C4-2B (cell line): Measurements from ENCODE around the gene RPL26.

Source experiments
- H3K27ac ChIP-seq: fragments of 450-650 bp; 2 replicates; pipeline ENCODE4 v1.5.1; 2017
- ZFX ChIP-seq: fragments of 450-650 bp; IDR thresholded peaks from 2 replicates; pipeline ENCODE4 v1.6.1; 2017
- TF ChIP-seq, protein P1 (sequence below): fragments of 450-650 bp; conservative IDR thresholded peaks from 2 replicates; pipeline ENCODE4 v1.5.1; 2017; ENCODE audit warnings: mild to moderate bottlenecking

RPL26 gene

DNA sequence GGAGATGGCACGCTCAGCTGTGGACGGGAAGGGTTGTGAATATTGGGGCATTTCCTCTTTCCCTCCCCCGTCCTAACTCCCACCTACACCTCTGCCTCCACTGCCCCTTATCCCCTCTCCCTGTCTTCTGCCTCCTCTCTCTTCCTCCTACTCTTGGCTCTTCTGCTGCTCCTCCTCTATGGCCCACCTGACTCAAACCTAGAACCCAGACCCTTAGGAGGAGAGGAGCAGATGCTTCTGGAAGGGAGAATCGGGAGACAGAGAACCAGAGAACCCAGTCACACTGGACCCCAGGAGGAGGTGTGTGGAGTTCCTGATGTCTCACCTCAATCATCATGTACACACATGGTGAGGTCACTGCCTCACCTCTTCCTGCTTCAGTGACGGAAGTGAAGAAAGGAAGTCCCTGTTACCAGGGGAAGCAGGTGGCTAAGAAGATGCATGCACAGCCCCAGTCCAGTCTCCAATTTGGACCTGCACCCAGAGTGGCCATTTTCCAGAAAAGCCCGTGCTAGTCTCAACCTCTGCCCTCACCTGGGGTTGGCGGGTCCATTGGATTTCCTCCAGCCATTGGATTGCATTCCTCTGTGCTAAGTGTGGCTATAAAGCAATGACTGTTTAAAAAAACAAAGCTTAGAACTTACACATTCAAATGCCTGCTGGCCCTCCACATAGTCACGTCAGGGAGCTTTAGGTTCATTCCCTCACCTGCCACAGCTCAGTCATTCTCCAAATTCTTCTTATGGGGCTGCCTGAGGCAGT, 10.7 kb upstream of the RPL26 start:
- no peak overlapping the region for H3K27ac ChIP-seq

DNA sequence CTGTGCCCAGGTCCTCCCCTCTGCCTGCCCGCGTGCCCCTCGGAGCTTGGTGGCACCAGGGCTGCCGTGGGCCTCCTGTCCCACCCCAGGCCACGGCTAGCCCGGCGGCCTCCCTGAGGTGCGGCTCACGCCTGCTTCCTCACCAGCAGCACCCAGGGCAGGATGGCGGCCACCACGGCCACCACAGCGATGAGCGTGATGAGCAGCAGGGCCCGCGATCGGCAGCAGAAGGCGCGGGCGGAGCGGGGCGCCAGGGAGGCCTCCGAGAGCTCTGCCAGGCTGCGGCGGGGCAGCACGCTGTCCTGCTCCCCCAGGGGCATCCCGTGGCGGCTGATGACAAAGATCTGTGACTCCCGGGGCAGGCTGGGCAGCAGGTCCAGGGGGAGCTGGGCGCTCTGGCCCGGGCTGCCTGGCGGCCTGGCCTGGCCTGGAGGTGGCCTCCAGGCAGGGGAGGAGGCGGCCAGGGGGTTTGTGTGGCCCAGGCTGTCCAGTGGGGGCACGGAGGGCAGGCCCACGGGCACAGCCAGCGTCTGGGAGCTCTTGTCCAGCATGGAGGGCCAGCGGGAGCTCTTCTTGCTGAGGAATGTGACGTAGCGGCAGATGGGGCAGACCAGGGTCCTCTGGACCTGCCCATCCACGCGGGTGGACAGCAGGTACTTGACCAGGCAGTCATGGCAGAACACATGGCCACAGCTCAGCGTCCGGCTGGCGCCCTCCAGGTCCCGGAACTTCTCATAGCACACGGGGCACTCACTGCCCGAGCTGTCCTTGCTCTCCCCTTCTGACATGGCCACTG, 9.9 kb upstream of the RPL26 start:
- no peak overlapping the region for H3K27ac ChIP-seq
- TF ChIP-seq ZFX: no peak
- TF ChIP-seq, protein P1, sequence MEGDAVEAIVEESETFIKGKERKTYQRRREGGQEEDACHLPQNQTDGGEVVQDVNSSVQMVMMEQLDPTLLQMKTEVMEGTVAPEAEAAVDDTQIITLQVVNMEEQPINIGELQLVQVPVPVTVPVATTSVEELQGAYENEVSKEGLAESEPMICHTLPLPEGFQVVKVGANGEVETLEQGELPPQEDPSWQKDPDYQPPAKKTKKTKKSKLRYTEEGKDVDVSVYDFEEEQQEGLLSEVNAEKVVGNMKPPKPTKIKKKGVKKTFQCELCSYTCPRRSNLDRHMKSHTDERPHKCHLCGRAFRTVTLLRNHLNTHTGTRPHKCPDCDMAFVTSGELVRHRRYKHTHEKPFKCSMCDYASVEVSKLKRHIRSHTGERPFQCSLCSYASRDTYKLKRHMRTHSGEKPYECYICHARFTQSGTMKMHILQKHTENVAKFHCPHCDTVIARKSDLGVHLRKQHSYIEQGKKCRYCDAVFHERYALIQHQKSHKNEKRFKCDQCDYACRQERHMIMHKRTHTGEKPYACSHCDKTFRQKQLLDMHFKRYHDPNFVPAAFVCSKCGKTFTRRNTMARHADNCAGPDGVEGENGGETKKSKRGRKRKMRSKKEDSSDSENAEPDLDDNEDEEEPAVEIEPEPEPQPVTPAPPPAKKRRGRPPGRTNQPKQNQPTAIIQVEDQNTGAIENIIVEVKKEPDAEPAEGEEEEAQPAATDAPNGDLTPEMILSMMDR: no peak

More for the DNA sequence above, 10.7 kb upstream of the RPL26 start:
- TF ChIP-seq, protein P1: no peak
- TF ChIP-seq ZFX: no peak

DNA sequence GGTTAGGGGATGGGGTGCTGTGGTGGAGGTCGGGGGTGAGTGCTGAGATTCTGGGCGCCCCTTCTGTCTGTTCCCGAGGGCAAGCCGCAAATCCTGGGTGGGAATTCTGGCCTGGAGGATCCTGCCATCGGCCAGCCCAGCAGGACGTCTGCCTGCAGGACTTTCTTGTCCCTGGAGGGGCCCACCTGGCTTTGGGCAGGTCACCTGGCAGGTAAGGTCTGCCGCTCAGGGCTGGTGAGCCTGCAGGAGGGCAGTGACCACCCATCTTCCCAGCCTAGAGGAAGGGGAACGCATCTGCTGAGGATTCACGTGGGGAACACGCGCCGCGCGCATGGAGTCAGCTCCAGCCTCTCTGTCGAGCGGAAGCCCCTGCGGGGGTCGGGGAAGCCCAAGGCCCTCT, 9.3 kb upstream of the RPL26 start:
- TF ChIP-seq ZFX: no peak
- TF ChIP-seq, protein P1: no peak
- no peak overlapping the region for H3K27ac ChIP-seq

DNA sequence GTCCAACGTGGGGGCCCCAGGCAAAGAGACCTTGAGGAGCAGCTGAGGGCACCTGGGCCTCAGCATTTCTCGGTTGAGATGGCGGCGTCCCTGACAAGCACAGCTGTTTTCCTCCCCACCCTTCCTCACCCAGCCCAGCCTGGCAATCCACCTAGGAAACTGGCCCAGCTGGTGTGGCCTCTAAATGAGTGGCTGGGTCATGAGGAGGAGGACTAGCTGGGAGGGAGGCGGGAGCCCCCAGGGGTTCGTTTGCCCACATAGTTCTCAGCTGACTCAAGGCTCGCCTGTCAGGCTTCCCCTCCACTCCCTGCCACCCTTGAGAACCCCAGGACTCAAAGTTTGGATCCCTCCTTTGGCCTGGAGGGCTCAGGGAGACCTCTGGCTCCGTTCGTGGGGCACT, 8.7 kb upstream of the RPL26 start:
- TF ChIP-seq, protein P1: no peak
- TF ChIP-seq ZFX: no peak
- H3K27ac ChIP-seq: no peak overlapping the region

DNA sequence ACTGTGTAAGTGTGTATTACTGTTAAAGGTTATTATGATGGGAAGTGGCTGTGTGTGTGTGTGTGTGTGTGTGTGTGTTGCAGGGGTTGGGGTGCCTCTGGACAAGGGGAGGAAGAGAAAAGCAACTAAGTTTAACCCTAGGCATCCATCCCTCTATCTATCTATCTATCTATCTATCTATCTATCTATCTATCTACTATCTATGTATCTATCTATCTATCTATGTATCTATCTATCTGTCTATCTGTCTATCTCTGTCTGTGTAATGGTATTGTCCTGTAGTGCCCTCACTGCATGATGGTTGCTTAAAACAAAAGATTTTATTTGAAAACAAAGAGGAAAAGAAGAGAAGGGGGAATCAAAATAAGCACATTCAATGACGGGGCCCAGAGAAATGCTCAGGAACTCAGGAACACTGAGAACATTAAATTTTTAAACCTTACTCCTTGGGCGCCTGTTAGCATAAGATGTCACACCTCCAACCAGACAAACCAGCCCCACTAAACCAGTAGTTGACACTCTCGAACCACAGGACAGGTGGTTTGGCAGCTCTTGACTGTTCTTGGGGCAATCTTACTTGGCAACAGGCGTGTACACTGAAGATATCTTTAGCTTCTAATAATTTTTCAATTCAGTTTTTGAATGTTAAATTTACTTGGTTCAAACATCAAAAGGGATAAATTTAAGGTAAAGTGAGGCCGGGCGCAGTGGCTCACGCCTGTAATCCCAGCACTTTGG, 5.1 kb upstream of the RPL26 start:
- no peak overlapping the region for H3K27ac ChIP-seq
- no peak for TF ChIP-seq ZFX
- TF ChIP-seq, protein P1: no peak

DNA sequence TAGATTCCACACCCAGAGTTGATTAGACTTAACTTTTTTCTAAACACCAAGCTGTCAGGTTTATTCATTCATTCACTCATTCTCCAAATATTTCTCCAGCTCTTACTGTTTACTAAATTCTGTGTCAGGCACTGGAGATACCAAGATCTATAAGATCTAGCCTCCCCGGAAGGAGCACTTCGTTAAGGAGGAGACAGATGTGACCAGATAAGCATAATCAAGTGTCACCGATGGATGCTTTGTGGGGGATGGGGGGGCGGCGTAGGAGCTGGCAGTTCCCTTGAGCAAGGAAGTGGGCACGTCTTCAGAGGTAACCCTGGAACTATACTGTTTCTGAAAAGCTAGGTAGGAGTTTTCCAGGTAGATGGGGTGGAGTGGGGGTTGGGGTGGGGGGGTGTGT, 3.8 kb upstream of the RPL26 start:
- H3K27ac ChIP-seq: no peak overlapping the region
- no peak for TF ChIP-seq ZFX
- TF ChIP-seq, protein P1: no peak
